ENCODE measurements around the gene TMEM54.

- TF ChIP-seq EZH2 (IDR thresholded peaks at IDR 0.05; ENCODE audit: low read depth, unreplicated experiment) (no peak), REST (IDR thresholded peaks at IDR 0.05; ENCODE audit: unreplicated experiment) (no peak), POLR2AphosphoS5 (IDR thresholded peaks at IDR 0.05; ENCODE audit: low read depth) (no peak), EZH2phosphoT487 (IDR thresholded peaks at IDR 0.05; ENCODE audit: unreplicated experiment) (no peak), JUNB (IDR thresholded peaks at IDR 0.05; ENCODE audit: unreplicated experiment) (no peak), STAT1 (IDR thresholded peaks at IDR 0.05; ENCODE audit: unreplicated experiment) (no peak), CREB1 (CRISPR knock-in tag; IDR thresholded peaks at IDR 0.05; ENCODE audit: low read depth) (no peak), ZNF331 (CRISPR knock-in tag; IDR thresholded peaks at IDR 0.05; ENCODE audit: low read depth) (no peak), ZNF114 (CRISPR knock-in tag; IDR thresholded peaks at IDR 0.05) (no peak), NANOG (IDR thresholded peaks at IDR 0.05; ENCODE audit: borderline replicate concordance) (no peak)
- TF ChIP-seq, protein P1, sequence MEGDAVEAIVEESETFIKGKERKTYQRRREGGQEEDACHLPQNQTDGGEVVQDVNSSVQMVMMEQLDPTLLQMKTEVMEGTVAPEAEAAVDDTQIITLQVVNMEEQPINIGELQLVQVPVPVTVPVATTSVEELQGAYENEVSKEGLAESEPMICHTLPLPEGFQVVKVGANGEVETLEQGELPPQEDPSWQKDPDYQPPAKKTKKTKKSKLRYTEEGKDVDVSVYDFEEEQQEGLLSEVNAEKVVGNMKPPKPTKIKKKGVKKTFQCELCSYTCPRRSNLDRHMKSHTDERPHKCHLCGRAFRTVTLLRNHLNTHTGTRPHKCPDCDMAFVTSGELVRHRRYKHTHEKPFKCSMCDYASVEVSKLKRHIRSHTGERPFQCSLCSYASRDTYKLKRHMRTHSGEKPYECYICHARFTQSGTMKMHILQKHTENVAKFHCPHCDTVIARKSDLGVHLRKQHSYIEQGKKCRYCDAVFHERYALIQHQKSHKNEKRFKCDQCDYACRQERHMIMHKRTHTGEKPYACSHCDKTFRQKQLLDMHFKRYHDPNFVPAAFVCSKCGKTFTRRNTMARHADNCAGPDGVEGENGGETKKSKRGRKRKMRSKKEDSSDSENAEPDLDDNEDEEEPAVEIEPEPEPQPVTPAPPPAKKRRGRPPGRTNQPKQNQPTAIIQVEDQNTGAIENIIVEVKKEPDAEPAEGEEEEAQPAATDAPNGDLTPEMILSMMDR (conservative IDR thresholded peaks at IDR 0.05; ENCODE audit: low read depth in 2 of 2) = no peak
- TF ChIP-seq, protein P2, sequence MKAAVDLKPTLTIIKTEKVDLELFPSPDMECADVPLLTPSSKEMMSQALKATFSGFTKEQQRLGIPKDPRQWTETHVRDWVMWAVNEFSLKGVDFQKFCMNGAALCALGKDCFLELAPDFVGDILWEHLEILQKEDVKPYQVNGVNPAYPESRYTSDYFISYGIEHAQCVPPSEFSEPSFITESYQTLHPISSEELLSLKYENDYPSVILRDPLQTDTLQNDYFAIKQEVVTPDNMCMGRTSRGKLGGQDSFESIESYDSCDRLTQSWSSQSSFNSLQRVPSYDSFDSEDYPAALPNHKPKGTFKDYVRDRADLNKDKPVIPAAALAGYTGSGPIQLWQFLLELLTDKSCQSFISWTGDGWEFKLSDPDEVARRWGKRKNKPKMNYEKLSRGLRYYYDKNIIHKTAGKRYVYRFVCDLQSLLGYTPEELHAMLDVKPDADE (IDR thresholded peaks at IDR 0.05) = no peak
These were observed 43.1 kb downstream of the TMEM54 start for GRCh38 chr1:32858136-32858535.
